Measurements from ENCODE around the gene GNAO1.

Gene GNAO1

DNA sequence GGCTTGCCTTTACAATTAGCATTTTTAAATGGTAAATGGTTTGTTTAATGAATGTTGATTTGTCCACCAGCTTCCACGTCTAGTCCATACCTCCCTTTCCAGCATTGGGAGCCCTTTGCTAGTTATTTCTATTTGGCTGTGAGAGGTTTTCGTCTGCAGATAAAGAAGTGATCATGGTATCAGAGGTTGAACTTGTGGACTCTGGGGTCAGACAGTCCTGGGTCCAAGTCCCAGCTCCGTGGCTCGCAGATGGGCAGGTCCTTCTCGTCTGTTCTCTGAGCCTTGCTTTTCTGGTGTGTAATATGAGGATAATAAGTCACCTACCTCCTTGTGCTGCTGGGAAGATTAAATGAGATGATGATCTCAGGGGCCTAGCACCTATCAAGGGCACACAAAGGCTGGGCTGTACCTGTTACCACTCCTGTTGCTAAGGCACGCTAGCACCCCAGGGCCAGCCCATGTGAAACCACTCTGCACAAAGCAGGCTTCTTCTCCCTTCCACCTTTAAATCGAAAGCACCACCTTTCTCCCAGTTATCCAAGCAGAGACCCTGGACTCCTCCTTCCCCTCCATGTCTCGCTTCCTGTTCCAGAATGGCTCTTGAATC is 103.9 kb downstream of the GNAO1 start:
- no peak for DNase-seq

DNA sequence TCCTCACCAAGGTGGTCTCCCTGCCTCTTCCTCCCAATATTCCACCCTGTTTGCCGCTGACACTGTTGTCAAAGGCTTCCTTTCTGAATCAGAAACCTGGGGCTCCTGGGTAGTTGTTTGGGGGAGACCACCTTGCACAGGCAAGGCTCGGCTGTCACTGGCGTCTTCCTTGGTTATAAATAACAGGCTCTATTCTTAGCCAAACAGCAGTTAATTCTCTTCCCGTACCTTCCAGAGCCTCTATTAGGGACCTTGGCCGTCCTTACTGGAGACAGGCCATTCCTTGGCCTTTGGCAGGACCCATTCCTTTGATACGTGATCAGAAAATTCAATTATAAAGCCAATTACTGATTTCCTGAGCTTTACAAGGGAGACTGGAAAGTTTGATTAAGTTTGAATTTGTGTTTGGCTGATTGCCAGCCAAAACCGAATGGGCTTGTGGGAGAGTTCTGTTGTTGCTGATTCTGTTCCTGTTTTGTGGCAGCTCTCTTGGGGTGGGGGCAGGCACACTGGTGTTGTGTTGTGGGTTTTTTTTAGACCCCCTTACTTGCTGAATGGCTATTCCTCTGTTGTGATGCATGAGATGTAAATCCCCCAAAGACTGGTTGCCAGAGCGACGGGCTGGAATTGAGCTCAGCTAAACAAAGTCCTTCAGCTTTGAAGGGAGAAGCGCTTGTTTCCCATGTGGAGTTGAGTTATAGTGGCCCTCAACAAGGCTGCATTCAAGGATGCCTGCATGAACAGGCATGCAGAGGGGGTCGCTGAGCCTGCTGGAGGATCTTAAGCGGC is 104.6 kb downstream of the GNAO1 start:
- no peak for DNase-seq

DNA sequence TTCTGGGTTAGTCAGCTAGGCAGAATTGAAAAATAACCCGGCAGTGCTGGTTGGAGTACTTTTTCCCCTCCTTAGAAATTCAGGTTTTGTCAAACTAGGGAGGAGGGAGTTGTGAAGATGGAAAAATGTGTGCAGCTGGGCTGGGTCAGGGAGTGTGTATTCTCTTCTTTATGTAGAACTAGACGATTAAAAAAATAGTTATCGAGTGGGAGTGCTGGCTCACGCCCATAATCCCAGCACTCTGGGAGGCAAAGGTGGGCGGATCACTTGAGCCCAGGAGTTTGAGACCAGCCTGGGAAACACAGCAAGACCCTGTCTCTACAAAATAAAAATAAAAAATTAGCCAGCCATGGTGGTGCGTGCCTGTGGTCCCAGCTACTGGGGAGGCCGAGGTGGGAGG is 106.4 kb downstream of the GNAO1 start:
- no peak for DNase-seq

DNA sequence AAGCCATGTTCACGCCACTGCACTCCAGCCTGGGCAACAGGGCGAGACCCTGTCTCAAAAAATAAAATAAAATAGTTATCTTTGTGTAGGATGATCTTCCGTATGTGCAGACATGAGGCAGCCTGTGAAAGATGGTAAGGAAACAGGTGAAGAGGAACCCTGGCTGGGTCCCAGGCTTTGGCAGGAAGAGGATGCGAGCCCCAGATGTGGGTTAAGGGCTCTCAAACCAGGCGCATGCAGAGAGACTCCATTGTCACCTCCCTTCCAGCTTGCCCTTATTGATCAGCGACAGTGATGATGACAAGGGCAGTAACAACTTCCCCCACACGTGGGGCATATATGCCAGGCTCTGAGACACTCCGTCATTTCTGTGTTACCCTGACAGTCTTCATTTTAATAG is 106.8 kb downstream of the GNAO1 start:
- no peak for DNase-seq

DNA sequence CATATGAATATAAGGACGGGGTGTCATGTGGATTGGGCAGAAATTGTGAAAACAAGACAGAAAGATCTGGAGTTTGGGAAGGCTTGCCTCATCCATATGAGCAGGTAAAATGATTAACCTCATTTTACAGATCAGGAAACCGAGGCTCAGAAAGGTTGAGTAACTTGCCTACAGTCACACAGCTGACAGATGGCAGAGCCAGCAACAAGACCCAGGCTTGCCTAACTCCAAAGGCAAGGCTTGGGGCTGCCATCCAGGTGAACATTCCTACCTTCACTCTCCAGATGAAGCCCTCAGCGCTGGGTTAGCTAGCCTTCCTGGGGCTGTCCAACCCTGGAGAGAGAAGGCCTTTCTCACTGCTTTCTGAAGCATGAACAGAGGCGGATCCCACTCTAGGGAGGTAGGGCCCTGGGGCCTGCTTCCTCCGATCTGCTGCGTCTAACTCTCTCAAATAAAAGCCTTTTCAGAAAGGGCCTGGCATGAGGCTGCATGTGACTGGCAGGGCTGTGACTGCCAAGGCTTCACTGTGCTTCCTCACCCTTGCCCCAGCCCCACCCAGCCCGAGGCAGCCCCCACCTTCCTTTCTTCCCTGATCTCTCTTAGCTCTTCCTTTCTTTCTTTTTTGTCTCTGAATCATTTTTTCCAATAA is 107.8 kb downstream of the GNAO1 start:
- no peak for DNase-seq

DNA sequence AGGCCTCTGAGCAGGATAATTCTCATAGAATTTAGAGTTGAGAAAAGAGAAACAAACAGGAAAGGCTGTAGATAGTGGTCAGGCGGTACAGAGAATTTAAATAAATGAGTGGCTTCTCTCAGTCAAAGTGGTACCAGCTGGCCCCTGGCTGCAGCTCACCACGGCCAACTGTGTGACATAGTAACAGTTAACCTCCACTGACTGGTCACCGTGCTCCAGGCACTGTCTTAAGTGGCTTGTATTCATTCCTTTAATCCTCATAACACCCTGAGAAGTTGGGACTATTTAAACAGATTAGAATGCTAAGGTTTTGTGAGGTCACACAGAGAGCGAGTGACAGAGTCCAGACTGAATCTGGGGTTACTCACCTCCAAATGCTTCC is 108.9 kb downstream of the GNAO1 start:
- no peak for DNase-seq

DNA sequence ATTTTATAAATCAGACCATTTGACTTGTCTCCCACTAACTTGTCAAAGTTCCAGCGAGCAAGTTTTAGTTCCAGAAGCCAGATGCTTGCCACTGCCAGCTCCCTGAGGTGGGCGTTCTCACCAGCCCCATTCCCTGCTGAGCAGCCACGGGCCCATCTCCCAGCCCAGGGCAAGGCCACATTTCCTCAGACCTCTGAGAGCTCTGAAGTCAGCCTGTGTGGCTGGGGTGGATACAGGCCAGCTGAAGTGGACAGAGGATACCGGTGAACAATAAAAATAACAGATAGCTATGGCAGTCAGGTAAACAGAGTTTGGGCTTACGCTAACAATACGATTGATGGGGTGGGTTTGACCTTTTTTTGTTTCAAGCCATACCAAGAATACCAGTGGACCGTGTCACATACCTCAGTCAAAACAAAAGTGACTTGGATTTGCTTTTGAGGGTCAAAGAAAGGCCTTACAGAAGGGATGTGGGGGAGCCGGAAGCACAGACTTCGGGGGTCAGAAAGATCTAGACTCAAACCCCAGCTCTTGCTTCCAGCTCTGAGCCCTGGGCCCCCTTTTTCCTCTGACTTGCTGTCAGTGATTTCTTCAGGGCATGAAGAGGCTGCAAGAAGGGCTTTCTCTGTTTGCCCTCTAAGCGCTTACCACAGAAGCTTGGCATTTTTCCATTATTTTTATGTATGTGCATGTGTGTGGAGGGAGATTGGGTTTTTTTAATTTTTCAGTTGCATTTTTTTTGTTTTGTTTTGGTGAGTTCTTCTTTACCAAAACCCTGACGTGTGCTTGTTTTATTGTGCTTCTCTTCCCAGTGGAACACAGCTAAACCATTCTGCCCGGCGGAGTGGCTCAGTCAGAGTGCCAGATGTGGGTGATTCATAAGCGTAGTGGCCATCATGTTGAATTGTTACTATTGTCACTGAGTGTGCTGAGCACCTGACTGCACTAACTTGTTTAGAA is 109.9 kb downstream of the GNAO1 start:
- DNase-seq = peak; percentile 25

DNA sequence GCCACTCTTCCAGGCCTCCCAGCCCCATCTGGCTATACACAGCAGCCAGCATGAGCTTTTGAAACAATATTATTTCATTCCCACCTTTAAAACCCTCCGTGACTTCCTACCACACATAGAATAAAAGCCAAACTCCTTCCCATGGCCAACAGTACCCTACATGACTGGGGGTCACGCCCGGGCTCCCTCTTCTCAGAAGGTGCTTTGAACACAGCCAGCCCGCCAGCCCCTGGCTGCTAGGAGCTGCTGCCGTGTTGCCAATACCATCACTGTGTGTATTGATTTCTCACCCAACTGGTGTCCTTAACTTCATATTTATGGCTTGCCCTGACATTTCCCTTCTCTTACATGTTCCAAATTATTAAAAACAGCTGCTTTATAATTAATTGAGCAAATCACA is 111.2 kb downstream of the GNAO1 start:
- no peak for DNase-seq

DNA sequence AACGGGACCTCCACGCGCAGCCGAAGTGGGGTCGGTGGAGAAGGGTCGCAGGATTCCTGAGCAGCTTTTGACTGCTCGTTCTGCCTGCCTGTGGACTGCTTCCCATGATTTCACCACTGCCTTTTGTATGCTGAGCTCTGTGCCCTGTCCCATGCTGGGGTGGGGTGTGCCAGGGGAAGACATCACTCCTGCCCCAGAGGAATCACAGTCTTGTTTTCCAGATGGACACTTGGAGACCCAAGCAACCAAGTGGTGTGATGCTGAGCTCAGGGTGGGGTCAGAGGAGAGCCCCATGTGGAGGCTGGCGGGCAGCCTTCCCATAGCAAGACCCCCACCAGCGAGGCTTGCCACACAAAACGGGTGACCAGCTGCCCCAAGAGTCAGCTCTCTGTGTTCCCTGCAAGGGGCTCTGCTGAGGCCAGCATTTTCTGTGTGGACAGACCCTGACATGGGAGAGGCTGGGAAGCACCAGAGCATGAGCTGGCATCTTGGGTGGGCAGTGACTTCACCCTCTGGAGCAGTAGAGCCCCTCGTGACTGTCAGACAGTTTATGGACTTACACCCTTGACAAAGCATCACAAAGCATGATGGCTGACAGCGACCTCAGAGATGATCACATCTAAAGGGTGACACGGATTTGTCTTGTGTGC is 111.9 kb downstream of the GNAO1 start:
- DNase-seq = no peak

DNA sequence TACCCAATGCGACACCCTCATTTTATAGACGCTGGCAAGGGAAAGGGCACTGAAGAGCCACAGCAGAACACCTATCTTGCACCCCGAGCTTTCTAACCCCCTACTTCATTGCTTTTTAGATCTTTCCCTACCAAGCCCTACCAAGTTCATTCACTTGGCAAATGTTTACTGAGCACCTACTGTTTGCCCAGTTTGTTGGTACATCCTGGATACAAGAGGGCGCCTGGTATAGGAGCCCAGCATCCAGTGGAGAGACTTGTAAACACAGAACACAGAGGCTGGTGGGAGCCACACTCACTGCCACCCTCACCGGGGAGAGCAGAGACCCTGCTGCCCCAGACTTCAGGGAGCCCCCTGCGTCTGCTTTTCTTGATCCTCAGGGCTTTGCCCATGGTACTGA is 112.6 kb downstream of the GNAO1 start:
- no peak for DNase-seq

DNA sequence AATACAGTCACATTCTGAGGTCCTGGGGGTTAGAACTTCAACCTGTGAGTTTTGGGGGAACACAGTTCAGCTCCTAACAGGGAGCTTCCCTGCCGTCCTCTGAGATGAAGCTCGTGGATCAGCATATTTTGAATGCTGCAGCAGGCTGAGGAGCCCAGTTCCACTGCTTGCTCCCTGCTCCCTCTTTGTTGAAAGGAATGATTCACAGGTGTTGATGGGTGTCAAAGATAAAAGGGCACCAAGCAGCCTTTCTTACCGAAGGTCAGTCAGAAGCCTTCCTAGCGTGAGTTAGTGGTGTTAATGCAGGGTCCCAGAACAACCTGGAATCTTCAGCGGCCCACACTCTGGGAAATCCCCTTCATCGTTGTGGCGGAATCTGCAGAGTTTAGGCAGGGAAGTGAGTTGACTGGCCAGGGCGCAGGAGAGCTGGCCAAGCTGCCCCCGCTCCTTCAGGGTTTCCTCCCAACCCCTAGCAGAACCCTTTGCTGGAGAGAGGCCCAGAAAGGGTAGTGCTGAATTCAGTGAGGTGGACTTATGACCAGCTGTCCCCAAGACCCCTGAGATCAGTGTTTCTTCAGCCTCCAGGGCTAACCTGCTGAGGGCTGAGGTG is 114.8 kb downstream of the GNAO1 start:
- no peak for DNase-seq

DNA sequence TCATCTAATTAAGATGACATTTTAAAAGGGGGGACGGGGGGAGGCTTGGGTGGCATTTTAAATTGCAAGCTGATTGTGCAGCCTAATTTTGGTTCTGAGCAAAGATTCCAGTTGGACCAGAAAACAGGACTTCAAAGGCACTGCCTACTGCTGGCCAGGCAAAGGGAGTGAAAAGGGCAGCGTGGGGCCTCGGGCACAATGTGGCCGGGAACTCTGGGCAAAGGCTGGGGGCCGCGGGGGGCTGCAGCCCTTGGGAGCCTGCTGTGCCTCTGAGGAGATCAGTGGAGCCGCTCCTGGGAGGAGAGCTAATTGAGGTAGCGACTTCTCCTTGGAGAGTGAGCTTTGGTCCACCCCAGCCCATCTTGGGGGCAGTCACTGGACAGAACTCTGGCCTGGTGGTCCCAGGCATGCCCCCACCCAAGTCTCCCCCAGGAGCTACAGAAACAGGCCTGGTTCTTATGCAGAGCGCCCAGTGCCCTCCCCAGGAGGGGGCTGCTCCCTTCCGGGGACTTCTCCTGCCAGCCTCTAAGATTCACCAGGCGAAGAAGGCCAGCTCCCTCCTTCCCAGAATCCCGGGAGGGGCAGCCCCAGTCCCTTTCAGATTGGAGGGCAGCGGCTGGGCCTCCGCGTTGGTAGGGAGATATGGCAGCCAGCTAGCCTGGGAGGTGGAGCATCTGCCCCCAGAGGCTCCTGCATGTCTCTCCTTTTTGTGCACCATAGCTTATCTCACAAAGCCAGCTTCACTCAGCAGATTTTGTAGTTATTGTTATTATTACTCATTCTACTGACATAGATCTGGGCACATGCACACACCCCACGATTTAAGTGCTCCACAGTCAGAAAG is 115.6 kb downstream of the GNAO1 start:
- no peak for DNase-seq

DNA sequence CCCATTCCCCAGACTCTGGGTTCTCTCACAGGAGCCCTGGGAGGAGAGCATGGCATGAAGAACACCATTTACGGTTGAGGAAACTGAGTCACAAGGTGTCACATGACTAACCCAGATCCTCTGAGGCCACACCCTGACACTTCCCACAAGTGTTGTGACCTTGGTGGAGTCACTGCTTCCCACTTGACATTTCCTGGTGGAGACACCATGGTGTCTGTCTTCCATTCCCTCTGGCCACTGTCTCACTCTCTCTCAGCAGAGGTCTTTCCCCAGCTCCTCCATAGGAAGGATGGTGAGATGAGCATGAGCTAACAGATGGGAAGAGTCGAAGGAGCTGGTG is 116.2 kb downstream of the GNAO1 start:
- DNase-seq = no peak

DNA sequence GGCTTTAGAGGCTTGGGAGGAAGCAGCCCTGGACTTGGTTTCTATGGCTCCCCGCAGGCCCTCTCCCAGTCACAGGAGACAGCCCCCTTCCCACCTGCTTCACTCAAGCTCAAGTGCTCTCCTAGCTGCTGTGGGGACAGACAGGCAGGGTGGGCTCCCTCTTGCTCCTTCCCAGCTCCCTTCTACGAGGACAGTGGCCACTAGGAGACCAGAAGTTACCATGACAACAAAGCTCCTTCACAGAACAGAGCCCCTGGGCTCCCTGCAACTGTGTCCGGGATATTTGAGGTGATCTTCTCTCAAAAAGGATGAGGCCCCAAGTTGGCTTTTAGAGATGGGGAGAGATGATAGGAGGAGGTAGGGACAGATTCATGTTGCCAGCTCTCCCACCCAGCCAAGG is 117.7 kb downstream of the GNAO1 start:
- DNase-seq = no peak

DNA sequence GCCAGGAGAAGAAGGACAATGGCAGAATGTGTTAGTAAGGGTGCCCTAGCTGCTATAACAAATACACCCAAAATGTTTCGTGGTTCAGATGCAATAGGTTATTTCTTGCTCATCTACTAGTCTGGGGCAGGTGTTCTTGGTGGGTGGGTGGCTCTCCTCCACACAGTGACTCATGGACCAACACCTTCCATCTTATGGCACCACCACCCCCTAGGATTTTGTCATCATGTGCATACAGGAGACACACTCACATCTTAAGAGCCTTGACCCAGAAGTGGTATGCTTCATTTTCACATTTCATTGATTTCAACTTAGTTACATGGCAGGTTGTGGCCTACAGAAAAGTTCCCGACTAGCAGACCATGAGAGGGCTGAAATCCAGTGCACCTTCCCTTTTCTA is 119.4 kb downstream of the GNAO1 start:
- no peak for DNase-seq

DNA sequence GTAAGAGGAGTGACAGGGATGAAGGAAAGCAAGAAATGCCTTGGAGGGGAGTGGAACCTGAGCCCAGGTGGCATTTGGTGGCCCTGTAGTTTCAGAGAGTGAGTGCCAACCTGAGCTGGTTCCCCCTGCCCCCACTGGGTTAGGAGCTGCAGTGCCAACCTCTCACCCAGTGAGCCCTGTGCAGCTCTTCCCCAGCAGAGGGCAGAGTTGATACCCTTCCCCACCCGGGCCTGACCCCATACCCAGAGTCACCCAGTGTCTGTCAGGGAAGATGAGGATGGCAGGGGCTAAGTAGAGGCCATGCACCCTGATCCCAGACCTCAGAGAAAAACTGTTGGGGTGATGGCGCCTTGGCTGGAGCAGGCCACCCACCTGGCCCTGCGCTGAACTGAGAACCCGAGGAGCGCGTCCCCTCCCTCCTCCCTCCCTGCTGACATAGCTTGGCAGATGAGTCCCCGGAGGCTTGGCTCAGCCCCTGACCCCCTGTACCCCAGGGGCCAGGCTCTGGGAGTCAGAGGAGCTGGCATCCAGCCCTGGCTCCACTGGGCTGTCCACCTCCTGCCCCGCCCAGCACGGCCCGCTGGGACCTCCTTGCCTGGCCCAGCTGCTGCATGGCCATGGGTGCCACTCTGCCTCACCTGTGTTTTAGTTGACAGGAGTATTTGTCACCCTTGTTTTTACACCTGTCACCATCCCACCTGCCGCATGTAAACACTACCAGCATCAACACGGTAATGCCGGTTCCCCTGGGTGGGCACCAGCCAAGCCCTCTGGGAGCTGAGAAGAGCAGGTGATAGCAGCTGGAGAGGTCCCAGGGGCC is 120.1 kb downstream of the GNAO1 start:
- no peak for DNase-seq

DNA sequence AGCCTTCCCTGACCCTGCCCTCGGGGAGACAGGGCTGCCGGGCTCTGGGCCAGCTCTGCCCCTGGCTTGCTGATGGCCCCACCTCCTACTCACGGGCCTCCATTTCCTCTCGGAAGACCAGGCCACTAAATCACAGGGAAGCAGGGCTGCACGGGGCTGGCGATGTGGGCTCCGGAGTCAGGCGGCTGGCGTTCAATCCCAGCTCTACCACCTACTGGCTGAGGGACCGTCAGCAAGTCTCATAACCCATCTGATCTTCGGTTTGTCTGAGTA is 120.7 kb downstream of the GNAO1 start:
- DNase-seq = no peak

DNA sequence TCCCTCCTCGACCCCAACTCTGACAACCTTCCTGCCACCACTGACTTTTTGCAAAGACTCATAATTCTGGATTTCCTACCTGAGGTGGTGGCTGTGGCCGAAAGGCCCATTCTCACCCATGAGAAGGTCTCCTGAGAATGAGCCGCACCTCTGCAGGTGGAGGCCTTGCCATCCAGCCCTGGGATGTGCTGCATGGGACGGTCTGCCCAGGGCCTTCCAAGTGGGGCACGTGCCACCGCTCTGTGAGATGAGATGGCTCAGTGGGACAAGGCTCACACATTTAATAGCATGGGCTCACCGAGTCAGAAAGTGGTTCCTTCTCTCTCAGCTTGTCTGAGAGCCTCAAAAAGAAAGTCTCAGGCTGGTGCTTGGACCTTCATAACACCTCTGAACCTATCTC is 121.3 kb downstream of the GNAO1 start:
- DNase-seq = no peak

DNA sequence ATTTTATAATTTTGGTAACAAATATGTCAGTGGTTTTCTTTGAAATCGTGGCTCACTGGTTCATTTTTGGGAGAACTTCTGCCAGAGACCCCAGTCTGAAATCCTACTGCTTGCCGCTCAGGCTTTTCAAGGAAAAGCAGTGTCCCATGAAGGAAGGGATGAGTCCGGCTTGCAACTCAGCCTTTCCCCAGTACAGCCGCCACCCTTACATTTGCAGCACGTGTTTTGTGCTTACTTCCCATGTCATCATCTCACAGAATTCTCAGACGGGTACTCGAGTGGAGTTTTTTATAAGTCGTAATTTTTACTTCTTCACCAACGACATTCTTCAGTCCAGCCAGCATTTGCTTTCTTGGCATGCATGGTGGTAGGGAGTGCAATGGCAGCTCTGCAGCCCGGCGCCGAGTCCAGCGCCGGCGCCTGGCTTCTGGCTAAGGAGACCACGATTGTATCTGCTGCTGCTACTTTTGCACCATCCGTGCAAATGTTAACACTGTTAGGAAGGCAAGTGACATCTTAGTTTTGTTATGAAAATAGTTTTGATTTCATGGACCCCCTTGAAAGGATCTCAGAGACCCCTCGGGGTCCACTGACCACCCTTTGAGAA is 123.1 kb downstream of the GNAO1 start:
- DNase-seq = no peak

DNA sequence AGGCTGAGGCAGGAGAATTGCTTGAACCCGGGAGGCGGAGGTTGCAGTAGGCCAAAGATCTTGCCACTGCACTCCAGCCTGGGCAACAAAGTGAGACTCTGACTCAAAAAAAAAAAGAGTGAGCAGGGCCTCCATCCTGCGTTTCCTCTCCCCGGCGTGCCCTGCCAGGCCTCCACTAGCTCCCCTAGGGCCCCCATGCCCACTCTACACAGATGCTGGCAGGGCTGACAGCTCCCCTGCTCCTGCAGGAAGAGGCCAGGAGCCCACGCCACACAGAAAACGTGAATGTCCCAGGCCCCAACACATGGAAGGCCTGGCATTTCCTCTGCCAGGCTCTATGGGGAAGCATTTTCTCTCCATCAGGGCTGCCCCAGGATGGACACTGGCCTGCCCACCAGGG is 124.7 kb downstream of the GNAO1 start:
- DNase-seq = no peak

All from KG1 (cell line).